Mucosa of descending colon (tissue), 3 donors: Measurements from ENCODE around the gene ZFAND3. TPM values are rescaled to one million over a fixed set of nuclear protein-coding genes. Genes with fewer than 3 reads are reported as not detected.

Experiments used
- ATAC-seq: fragments of 200-7000 bp; cut with Tn5 transposase; one replicate; pipeline ENCODE4 v1.9.1; 2020; ENCODE audit warnings: mild to moderate bottlenecking, moderate library complexity
- DNase-seq, 3 donors: peaks; one replicate each; pipeline ENCODE4 v3.0.0-alpha.2; 2020
- H3K36me3 ChIP-seq: fragments of 200-600 bp; one replicate; pipeline ENCODE4 v1.8.0; 2021; ENCODE audit warnings: low read depth, mild to moderate bottlenecking
- H3K4me1 ChIP-seq: fragments of 200-600 bp; one replicate; pipeline ENCODE4 v1.8.0; 2021; ENCODE audit warnings: low read depth, mild to moderate bottlenecking
- H3K4me3 ChIP-seq: fragments of 200-600 bp; one replicate; pipeline ENCODE4 v1.8.0; 2021; ENCODE audit warnings: mild to moderate bottlenecking
- H3K9me3 ChIP-seq: fragments of 200-600 bp; one replicate; pipeline ENCODE4 v1.8.0; 2021; ENCODE audit warnings: mild to moderate bottlenecking
- CTCF ChIP-seq: fragments of 200-600 bp; IDR thresholded peaks from one replicate; pipeline ENCODE4 v1.8.0; 2022; ENCODE audit warnings: antibody characterized with exemption, mild to moderate bottlenecking
- intact Hi-C, 2 donors: fragments of 100-400 bp; cut with DNase I in 1 of 2; cut with micrococcal nuclease in 1 of 2; formaldehyde crosslinking; loops; one replicate each; pipeline versions ENCODE4 v1.11.0 to v1.11.1; 2022; cut with DNase I, micrococcal nuclease
- total RNA-seq, 3 donors: library from RNA; stranded (reverse); fragmentation: NEBNext Ultra II Directional in 2 of 3; extraction: Animal tissue kit (Norgen Biotek cat#: 25700) in 2 of 3; gene quantifications; one replicate each; pipeline versions ENCODE4 v1.2.1 to v1.2.4, GENCODE V29; 2021 to 2023
- donor health status: DM: no; HTN: no; CAD: no; lungs with moderate emphysema.
- donor health status: DM: no; HTN: no; CAD: no.
- donor health status: DM: no; HTN: yes; CAD: no.

ZFAND3 gene
- total RNA-seq, 3 donors from 2014 or later: 63.9 to 84.0 (median 82.2) TPM

DNA sequence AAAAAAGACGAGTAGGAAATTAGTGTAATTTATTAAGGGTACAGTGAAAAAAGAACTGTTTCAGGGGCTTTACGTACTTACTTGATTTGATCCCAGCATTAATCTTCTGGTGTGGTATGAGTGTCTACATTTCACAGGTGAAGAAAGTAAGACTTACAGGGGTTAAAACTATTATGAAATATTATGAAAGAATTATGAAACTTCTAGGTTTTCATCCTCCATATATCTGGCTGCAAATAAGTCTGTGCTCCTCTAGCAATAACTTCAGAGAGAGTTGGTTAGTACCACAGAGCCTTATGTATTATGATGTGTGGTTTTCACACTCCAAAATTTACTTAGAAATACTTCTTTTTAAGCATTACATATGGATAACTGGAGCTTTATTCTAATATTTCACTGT lies 41.9 kb downstream of the ZFAND3 start:
- Histone ChIP-seq H3K4me1 (no peaks in the 10 kb centered on the region), H3K9me3 (no peaks in the 10 kb centered on the region), H3K4me3 (no peak overlapping the region), H3K36me3 (no peaks in the 10 kb centered on the region)
- DNase-seq (no peak), ATAC-seq (no peak)
- intact Hi-C loops: no loop called here
- TF ChIP-seq CTCF: no peak

DNA sequence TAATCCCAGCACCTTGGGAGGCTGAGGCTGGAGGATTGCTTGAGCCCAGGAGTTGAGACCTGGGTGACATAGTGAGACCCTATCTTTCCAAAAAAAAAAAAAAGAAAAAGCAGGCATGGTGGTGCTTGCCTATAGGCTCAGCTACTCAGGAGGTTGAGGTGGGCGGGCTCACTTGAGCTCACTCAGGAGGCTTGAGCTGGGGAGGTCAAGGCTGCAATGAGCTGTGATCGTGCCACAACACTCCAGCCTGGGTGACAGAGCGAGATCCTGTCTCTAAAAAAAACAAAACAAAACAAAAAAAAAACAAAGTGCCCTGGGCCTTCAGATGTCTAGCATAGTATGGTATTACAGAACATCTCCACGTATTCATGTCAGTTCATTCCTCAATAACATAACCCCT lies 42.9 kb downstream of the ZFAND3 start:
- no peak for TF ChIP-seq CTCF
- Histone ChIP-seq H3K4me1 (peaks cover 2% of the 10 kb centered on the region), H3K36me3 (no peaks in the 10 kb centered on the region), H3K4me3 (no peak overlapping the region), H3K9me3 (no peaks in the 10 kb centered on the region)
- DNase-seq (no peak), ATAC-seq (no peak)
- intact Hi-C loops: no loop called here

DNA sequence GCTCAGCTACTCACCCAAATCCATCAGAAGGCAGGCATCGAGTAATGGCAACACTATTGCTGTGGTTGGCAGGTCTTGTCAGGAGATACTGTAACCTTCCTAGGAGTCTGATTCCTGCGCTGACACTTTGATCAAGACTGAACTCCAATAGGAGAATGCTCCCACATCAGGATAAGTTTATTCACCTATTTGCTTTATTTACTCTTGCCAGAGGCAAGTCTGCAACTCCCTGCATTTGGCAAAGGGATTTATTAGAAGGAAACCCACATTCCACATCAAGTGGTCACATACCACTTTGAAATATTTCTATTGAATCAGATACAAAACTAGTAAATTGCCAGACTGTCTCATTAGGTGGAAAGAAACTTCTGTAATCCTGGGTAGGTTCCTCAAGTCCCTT lies 43.5 kb downstream of the ZFAND3 start:
- no peak overlapping the region for H3K4me3 ChIP-seq
- ATAC-seq (no peak), DNase-seq (no peak)
- no peaks in the 10 kb centered on the region for H3K36me3 ChIP-seq
- no peak for TF ChIP-seq CTCF
- intact Hi-C loops: no loop called here
- peaks cover 8% of the 10 kb centered on the region for H3K4me1 ChIP-seq
- no peaks in the 10 kb centered on the region for H3K9me3 ChIP-seq

DNA sequence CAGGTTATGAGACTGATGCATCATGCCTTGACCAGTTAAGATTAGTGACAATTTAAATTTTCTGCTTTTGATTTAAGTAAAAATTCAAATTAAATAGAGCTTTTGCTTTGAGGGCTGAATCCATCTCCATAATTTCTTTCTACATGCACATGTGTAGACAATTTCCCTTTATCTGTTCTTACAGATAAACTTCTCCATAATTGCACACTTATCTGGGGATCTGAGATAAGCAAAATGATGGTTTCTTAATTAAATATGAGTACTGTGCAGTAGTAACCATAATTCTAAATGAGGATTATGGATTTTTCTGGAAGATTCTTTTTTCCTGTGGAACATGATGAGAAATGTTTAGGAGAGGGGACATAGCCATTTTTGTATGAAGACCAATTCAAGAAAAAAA lies 44.7 kb downstream of the ZFAND3 start:
- no peak for TF ChIP-seq CTCF
- Histone ChIP-seq H3K4me3 (no peak overlapping the region), H3K9me3 (no peaks in the 10 kb centered on the region), H3K4me1 (peaks cover 9% of the 10 kb centered on the region), H3K36me3 (no peaks in the 10 kb centered on the region)
- DNase-seq: no peak
- intact Hi-C loops: no loop called here
- ATAC-seq: no peak

GRCh38 chr6:37865504-37865903 lies 46.0 kb downstream of the ZFAND3 start:
- DNase-seq (no peak), ATAC-seq (no peak)
- Histone ChIP-seq H3K9me3 (no peaks in the 10 kb centered on the region), H3K4me3 (no peak overlapping the region), H3K36me3 (no peaks in the 10 kb centered on the region), H3K4me1 (peaks cover 9% of the 10 kb centered on the region)
- TF ChIP-seq CTCF: no peak
- intact Hi-C loops: no loop called here
